Measurements from ENCODE around the gene NXPH1. TPM values are rescaled to one million over a fixed set of nuclear protein-coding genes. Genes with fewer than 3 reads are reported as not detected.

The NXPH1 gene
- total and polyA plus RNA-seq, 2 donors (not counting 1 experiment from before 2014, with no cell fraction given) = not detected

GRCh38 chr7:8564281-8564680, 130.9 kb downstream of the NXPH1 start:
- ATAC-seq (ENCODE audit: low read depth) (no peak), DNase-seq (no peak)
- Histone ChIP-seq H4K20me1 (ENCODE audit: control insufficient read depth, insufficient read depth, low read length, poor library complexity, severe bottlenecking) (no peaks in the 10 kb centered on the region), H3K79me2 (ENCODE audit: control insufficient read depth, insufficient read depth, low read length) (no peaks in the 10 kb centered on the region), H2AFZ (ENCODE audit: insufficient read depth, low read depth, low read length, poor library complexity, severe bottlenecking) (no peak overlapping the region), H3K27ac (ENCODE audit: low read length in 2 of 2) (no peak overlapping the region), H3K4me2 (replicated peaks; ENCODE audit: low read depth, low read length, poor library complexity, severe bottlenecking) (no peak overlapping the region), H3K36me3 (replicated peaks in 1 of 2; ENCODE audit: control extremely low read depth in 1 of 2, control insufficient read depth in 1 of 2, extremely low read depth in 1 of 2, insufficient read depth in 2 of 2, low read length in 1 of 2) (no peaks in the 10 kb centered on the region), H3K4me1 (ENCODE audit: control insufficient read depth in 2 of 2, insufficient read depth in 2 of 2, low read length in 2 of 2) (no peaks in the 10 kb centered on the region), H3K9me3 (ENCODE audit: control extremely low read depth in 1 of 3, control insufficient read depth in 2 of 3, insufficient read depth in 1 of 3, low read length in 2 of 3) (no peaks in the 10 kb centered on the region), H3K27me3 (replicated peaks in 1 of 4; ENCODE audit: control extremely low read depth in 1 of 4, control insufficient read depth in 3 of 4, insufficient read depth in 4 of 4, low read length in 3 of 4) (no peaks in the 10 kb centered on the region), H3K4me3 (ENCODE audit: control extremely low read depth in 1 of 5, extremely low read depth in 1 of 5, insufficient read depth in 1 of 5, low read depth in 2 of 5, low read length in 4 of 5) (no peak overlapping the region), H3K9ac (ENCODE audit: low read length) (no peak overlapping the region)
- Mint-ChIP-seq H3K4me3 (no peak overlapping the region), H3K27ac (no peak overlapping the region), H3K9me3 (ENCODE audit: insufficient read depth) (no peaks in the 10 kb centered on the region), H3K4me1 (no peaks in the 10 kb centered on the region), H3K27me3 (no peaks in the 10 kb centered on the region)
- POLR2A ChIA-PET = no interaction called here
- intact Hi-C loops (cut with micrococcal nuclease) = no loop called here
- CTCF ChIA-PET = no interaction called here
- TF ChIP-seq CTCF (IDR thresholded peaks at IDR 0.05) = no peak
- no peak for TF ChIP-seq EZH2 (IDR thresholded peaks at IDR 0.05; ENCODE audit: borderline replicate concordance, insufficient read depth, low read depth, low read length, poor library complexity, severe bottlenecking)
- 100% methylated on average over 1 of the region's 3 CpGs for WGBS (ENCODE audit: insufficient coverage)

GRCh38 chr7:8566016-8566415, 132.6 kb downstream of the NXPH1 start:
- CTCF ChIA-PET = no interaction called here
- POLR2A ChIA-PET = no interaction called here
- no peak for ATAC-seq (ENCODE audit: low read depth)

More at GRCh38 chr7:8566016-8566415, 132.6 kb downstream of the NXPH1 start:
- Histone ChIP-seq H3K36me3 (replicated peaks in 1 of 2; ENCODE audit: control extremely low read depth in 1 of 2, control insufficient read depth in 1 of 2, extremely low read depth in 1 of 2, insufficient read depth in 2 of 2, low read length in 1 of 2) (no peaks in the 10 kb centered on the region), H3K27me3 (replicated peaks in 1 of 4; ENCODE audit: control extremely low read depth in 1 of 4, control insufficient read depth in 3 of 4, insufficient read depth in 4 of 4, low read length in 3 of 4) (no peaks in the 10 kb centered on the region), H3K9me3 (ENCODE audit: control extremely low read depth in 1 of 3, control insufficient read depth in 2 of 3, insufficient read depth in 1 of 3, low read length in 2 of 3) (no peaks in the 10 kb centered on the region), H2AFZ (ENCODE audit: insufficient read depth, low read depth, low read length, poor library complexity, severe bottlenecking) (no peak overlapping the region), H3K79me2 (ENCODE audit: control insufficient read depth, insufficient read depth, low read length) (no peaks in the 10 kb centered on the region), H3K4me3 (ENCODE audit: control extremely low read depth in 1 of 5, extremely low read depth in 1 of 5, insufficient read depth in 1 of 5, low read depth in 2 of 5, low read length in 4 of 5) (no peak overlapping the region), H3K4me2 (replicated peaks; ENCODE audit: low read depth, low read length, poor library complexity, severe bottlenecking) (no peak overlapping the region), H4K20me1 (ENCODE audit: control insufficient read depth, insufficient read depth, low read length, poor library complexity, severe bottlenecking) (no peaks in the 10 kb centered on the region), H3K9ac (ENCODE audit: low read length) (no peak overlapping the region), H3K27ac (ENCODE audit: low read length in 2 of 2) (no peak overlapping the region), H3K4me1 (ENCODE audit: control insufficient read depth in 2 of 2, insufficient read depth in 2 of 2, low read length in 2 of 2) (no peaks in the 10 kb centered on the region)
- no peak for DNase-seq
- TF ChIP-seq EZH2 (IDR thresholded peaks at IDR 0.05; ENCODE audit: borderline replicate concordance, insufficient read depth, low read depth, low read length, poor library complexity, severe bottlenecking) = no peak
- no peak for TF ChIP-seq CTCF (IDR thresholded peaks at IDR 0.05)
- H3K27me3 Mint-ChIP-seq = no peaks in the 10 kb centered on the region
- intact Hi-C loops (cut with micrococcal nuclease) = no loop called here
- H3K27ac Mint-ChIP-seq = no peak overlapping the region
- H3K9me3 Mint-ChIP-seq (ENCODE audit: insufficient read depth) = no peaks in the 10 kb centered on the region
- WGBS (ENCODE audit: insufficient coverage) = 88% methylated on average over 2 of the region's 2 CpGs
- H3K4me1 Mint-ChIP-seq = no peaks in the 10 kb centered on the region
- no peak overlapping the region for H3K4me3 Mint-ChIP-seq

Measured in B cell (primary cell).